GM21381 (cell line): Measurements from ENCODE around the gene MRPS9.

Experiments
- ATAC-seq: cut with Tn5 transposase; IDR thresholded peaks from one replicate; pipeline ENCODE4 v1.9.1; 2021; ENCODE audit warnings: mild to moderate bottlenecking, moderate library complexity; ENCODE audit not compliant: unreplicated experiment

MRPS9 gene

GRCh38 chr2:105037572-105038382 is at the start of gene MRPS9:
MRPS9 (plus strand) TSS chr2:105038069; CDS start chr2:105038093, 24 bp downstream.
- peak; percentile 100 for ATAC-seq

GRCh38 chr2:105005181-105005951 is 32.5 kb upstream of the MRPS9 start:
- no peak for ATAC-seq

GRCh38 chr2:105007367-105007766 is 30.5 kb upstream of the MRPS9 start:
- ATAC-seq: no peak

- ATAC-seq: no peak
Observed at GRCh38 chr2:105032476-105032875, 5.4 kb upstream of the MRPS9 start.

- ATAC-seq: no peak
Observed at GRCh38 chr2:105034170-105034569, 3.7 kb upstream of the MRPS9 start.

GRCh38 chr2:105038383-105039061 is 653 bp downstream of the MRPS9 start:
- no peak for ATAC-seq

- ATAC-seq: no peak
Observed at GRCh38 chr2:105039559-105039958, 1.7 kb downstream of the MRPS9 start.

GRCh38 chr2:105042189-105042588 is 4.3 kb downstream of the MRPS9 start:
- ATAC-seq: no peak

- ATAC-seq: no peak
Observed at GRCh38 chr2:105052773-105053172, 14.9 kb downstream of the MRPS9 start.

- no peak for ATAC-seq
Observed at GRCh38 chr2:105055613-105056012, 17.7 kb downstream of the MRPS9 start.

- no peak for ATAC-seq
Observed at GRCh38 chr2:105056245-105056644, 18.4 kb downstream of the MRPS9 start.

GRCh38 chr2:105057005-105057404 is 19.1 kb downstream of the MRPS9 start:
- no peak for ATAC-seq

GRCh38 chr2:105061560-105061959 is 23.7 kb downstream of the MRPS9 start:
- no peak for ATAC-seq

GRCh38 chr2:105062158-105062557 is 24.3 kb downstream of the MRPS9 start:
- ATAC-seq: no peak

GRCh38 chr2:105068387-105068786 is 30.5 kb downstream of the MRPS9 start:
- ATAC-seq: no peak

- ATAC-seq: no peak
Observed at GRCh38 chr2:105068875-105069274, 31.0 kb downstream of the MRPS9 start.

GRCh38 chr2:105070010-105070865 is 32.4 kb downstream of the MRPS9 start:
- ATAC-seq: no peak

GRCh38 chr2:105071379-105071778 is 33.5 kb downstream of the MRPS9 start:
- no peak for ATAC-seq

GRCh38 chr2:105072039-105072438 is 34.2 kb downstream of the MRPS9 start:
- ATAC-seq: peak; percentile 83

GRCh38 chr2:105073591-105073990 is 35.7 kb downstream of the MRPS9 start:
- ATAC-seq: no peak

- ATAC-seq: no peak
Observed at GRCh38 chr2:105076121-105076520, 38.3 kb downstream of the MRPS9 start.
